ENCODE measurements around the gene MYOT. TPM values are rescaled to one million over a fixed set of nuclear protein-coding genes. Genes with fewer than 3 reads are reported as not detected.

MYOT gene, protein sequence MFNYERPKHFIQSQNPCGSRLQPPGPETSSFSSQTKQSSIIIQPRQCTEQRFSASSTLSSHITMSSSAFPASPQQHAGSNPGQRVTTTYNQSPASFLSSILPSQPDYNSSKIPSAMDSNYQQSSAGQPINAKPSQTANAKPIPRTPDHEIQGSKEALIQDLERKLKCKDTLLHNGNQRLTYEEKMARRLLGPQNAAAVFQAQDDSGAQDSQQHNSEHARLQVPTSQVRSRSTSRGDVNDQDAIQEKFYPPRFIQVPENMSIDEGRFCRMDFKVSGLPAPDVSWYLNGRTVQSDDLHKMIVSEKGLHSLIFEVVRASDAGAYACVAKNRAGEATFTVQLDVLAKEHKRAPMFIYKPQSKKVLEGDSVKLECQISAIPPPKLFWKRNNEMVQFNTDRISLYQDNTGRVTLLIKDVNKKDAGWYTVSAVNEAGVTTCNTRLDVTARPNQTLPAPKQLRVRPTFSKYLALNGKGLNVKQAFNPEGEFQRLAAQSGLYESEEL
- 0.05 TPM for polyA plus RNA-seq (2012; ENCODE audit: low read depth, missing spikeins)

DNA sequence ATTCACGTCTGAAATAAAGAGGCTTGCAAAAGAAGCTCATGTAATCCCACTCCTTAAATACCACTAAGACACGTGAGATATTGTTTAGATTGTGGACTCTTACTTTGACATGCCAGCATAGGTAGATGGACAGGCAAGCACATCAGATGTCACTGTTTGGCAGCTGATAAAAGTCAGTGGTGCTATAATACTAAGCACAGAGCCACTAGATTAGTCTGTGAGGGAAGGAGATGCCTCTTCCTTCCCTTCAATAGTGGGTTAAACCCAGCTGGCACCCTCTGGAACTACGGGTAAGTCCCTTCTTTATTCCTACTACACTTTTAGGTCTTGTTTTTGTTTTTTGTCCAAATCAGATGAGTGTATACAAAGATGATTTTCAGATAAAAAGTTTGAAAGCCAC is at the start of gene MYOT:
Gene MYOT (plus strand): TSS at position 197 of the 400 bp plus-strand sequence. CDS start 2,792 bp downstream, outside the sequence.
- DNase-seq (ENCODE audit: insufficient read length, low spot score) (no peak), FAIRE-seq (peak; percentile 31)
- no peak for TF ChIP-seq POLR2A (IDR thresholded peaks at IDR 0.05; ENCODE audit: low read depth, low read length)
- TF ChIP-seq SPI1 (IDR thresholded peaks at IDR 0.05; ENCODE audit: low read depth, low read length), result no peak
- no peak for TF ChIP-seq PAX5 (IDR thresholded peaks at IDR 0.05; ENCODE audit: insufficient read depth, low read length, severe bottlenecking)
- TF ChIP-seq POLR2AphosphoS5 (IDR thresholded peaks at IDR 0.05; ENCODE audit: low read depth, low read length), result no peak
- TF ChIP-seq POU2F2 (IDR thresholded peaks at IDR 0.05; ENCODE audit: low read depth, low read length), result no peak
- TF ChIP-seq TAF1 (IDR thresholded peaks at IDR 0.05; ENCODE audit: low read depth, low read length), result no peak

DNA sequence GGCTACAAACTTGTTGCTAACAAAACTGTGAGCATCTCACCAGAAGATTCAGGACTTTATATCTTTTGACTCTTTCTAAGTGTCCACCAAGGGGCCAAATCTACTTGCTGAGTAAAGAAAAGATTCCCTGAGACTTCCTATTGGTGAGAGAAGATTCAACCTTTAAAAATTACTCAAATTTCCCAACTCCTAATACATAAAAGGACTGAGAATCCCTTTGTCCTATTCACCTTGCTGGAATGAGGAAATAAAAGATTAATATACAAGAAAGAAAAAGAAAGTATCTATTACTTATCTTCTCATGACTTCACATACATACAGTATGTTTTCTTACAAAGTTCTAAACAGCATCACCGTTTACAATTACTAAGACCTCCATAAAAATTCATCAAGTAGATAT is 47.9 kb upstream of the MYOT start:
- DNase-seq (ENCODE audit: insufficient read length, low spot score) (no peak), FAIRE-seq (no peak)
- TF ChIP-seq SPI1 (IDR thresholded peaks at IDR 0.05; ENCODE audit: low read depth, low read length), result no peak
- TF ChIP-seq PAX5 (IDR thresholded peaks at IDR 0.05; ENCODE audit: insufficient read depth, low read length, severe bottlenecking), result no peak
- no peak for TF ChIP-seq POLR2AphosphoS5 (IDR thresholded peaks at IDR 0.05; ENCODE audit: low read depth, low read length)
- TF ChIP-seq TAF1 (IDR thresholded peaks at IDR 0.05; ENCODE audit: low read depth, low read length), result no peak
- no peak for TF ChIP-seq POLR2A (IDR thresholded peaks at IDR 0.05; ENCODE audit: low read depth, low read length)

- FAIRE-seq (peak; percentile 60), DNase-seq (ENCODE audit: insufficient read length, low spot score) (no peak)
- TF ChIP-seq POU2F2 (IDR thresholded peaks at IDR 0.05; ENCODE audit: low read depth, low read length) (no peak), PAX5 (IDR thresholded peaks at IDR 0.05; ENCODE audit: insufficient read depth, low read length, severe bottlenecking) (no peak), SPI1 (IDR thresholded peaks at IDR 0.05; ENCODE audit: low read depth, low read length) (no peak), TAF1 (IDR thresholded peaks at IDR 0.05; ENCODE audit: low read depth, low read length) (no peak), POLR2AphosphoS5 (IDR thresholded peaks at IDR 0.05; ENCODE audit: low read depth, low read length) (no peak), POLR2A (IDR thresholded peaks at IDR 0.05; ENCODE audit: low read depth, low read length) (no peak)
Measured at GRCh38 chr5:137822158-137822764, 45.4 kb upstream of the MYOT start.

DNA sequence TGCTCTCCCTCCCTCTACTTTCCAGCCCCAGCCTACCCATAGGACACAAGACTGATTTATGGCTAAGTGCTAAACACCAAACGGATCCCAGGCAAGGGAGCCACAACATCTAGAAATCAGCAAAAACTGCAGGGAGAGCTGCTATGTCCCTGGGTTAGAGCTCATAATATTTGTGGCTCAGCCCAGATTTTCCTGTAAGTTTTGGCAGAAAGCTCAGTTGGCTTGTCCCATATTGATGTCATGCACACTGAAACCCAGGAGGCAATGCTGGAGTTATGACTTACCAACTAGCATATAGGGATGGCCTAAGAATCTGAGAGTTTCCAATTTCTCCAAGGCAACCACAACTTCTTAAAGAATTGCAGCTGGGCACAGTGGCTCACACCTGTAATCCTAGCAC is 44.7 kb upstream of the MYOT start:
- TF ChIP-seq POU2F2 (IDR thresholded peaks at IDR 0.05; ENCODE audit: low read depth, low read length) (no peak), POLR2A (IDR thresholded peaks at IDR 0.05; ENCODE audit: low read depth, low read length) (no peak), POLR2AphosphoS5 (IDR thresholded peaks at IDR 0.05; ENCODE audit: low read depth, low read length) (no peak), TAF1 (IDR thresholded peaks at IDR 0.05; ENCODE audit: low read depth, low read length) (no peak), SPI1 (IDR thresholded peaks at IDR 0.05; ENCODE audit: low read depth, low read length) (no peak), PAX5 (IDR thresholded peaks at IDR 0.05; ENCODE audit: insufficient read depth, low read length, severe bottlenecking) (no peak)
- no peak for FAIRE-seq
- DNase-seq (ENCODE audit: insufficient read length, low spot score), result no peak

DNA sequence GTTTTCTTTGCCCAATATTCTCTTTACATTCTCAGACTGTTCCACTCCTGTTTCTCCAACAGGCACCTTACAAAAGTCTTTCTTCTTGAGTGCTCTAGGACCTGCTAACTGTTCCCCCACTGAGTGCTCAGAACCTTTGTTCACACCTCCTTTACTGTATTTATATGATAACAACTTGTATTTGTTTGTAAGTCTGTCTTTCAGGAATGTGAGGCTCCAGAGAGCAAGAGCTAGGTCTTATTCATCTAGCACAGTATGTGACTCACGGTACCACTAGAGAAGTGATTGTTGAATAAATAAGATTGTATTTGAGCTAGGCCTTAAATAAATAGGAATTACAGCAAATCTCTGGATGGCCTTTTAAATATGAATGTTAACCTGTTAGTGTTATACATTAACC is 42.5 kb upstream of the MYOT start:
- TF ChIP-seq POLR2A (IDR thresholded peaks at IDR 0.05; ENCODE audit: low read depth, low read length) (no peak), PAX5 (IDR thresholded peaks at IDR 0.05; ENCODE audit: insufficient read depth, low read length, severe bottlenecking) (no peak), POU2F2 (IDR thresholded peaks at IDR 0.05; ENCODE audit: low read depth, low read length) (no peak), POLR2AphosphoS5 (IDR thresholded peaks at IDR 0.05; ENCODE audit: low read depth, low read length) (no peak), SPI1 (IDR thresholded peaks at IDR 0.05; ENCODE audit: low read depth, low read length) (no peak), TAF1 (IDR thresholded peaks at IDR 0.05; ENCODE audit: low read depth, low read length) (no peak)
- FAIRE-seq, result peak; percentile 26
- DNase-seq (ENCODE audit: insufficient read length, low spot score), result no peak

DNA sequence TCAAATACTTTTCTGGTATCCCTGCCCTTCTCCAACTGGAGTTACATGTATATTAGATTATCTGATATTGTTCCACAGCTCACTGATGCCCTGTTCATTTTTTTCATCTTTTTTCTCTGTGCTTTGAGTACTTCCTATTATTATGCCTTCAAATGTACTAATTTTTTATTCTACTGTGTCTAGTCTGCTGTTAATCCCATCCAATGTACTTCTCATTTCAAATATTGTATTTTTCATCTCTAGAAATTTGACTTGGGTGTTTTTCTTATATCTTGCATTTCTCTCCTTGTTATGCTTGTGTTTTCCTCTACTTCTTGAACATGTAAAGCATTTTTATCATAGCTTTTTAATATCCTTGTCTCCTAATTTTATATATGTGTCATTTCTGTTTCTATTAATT is 41.6 kb upstream of the MYOT start:
- TF ChIP-seq TAF1 (IDR thresholded peaks at IDR 0.05; ENCODE audit: low read depth, low read length) (no peak), POU2F2 (IDR thresholded peaks at IDR 0.05; ENCODE audit: low read depth, low read length) (no peak), POLR2A (IDR thresholded peaks at IDR 0.05; ENCODE audit: low read depth, low read length) (no peak), PAX5 (IDR thresholded peaks at IDR 0.05; ENCODE audit: insufficient read depth, low read length, severe bottlenecking) (no peak), POLR2AphosphoS5 (IDR thresholded peaks at IDR 0.05; ENCODE audit: low read depth, low read length) (no peak), SPI1 (IDR thresholded peaks at IDR 0.05; ENCODE audit: low read depth, low read length) (no peak)
- DNase-seq (ENCODE audit: insufficient read length, low spot score), result no peak
- no peak for FAIRE-seq

- DNase-seq (ENCODE audit: insufficient read length, low spot score) (no peak), FAIRE-seq (no peak)
- TF ChIP-seq PAX5 (IDR thresholded peaks at IDR 0.05; ENCODE audit: insufficient read depth, low read length, severe bottlenecking) (no peak), TAF1 (IDR thresholded peaks at IDR 0.05; ENCODE audit: low read depth, low read length) (no peak), POLR2A (IDR thresholded peaks at IDR 0.05; ENCODE audit: low read depth, low read length) (no peak), POU2F2 (IDR thresholded peaks at IDR 0.05; ENCODE audit: low read depth, low read length) (no peak)
Measured at GRCh38 chr5:137828180-137828579, 39.5 kb upstream of the MYOT start.

GRCh38 chr5:137828664-137829063 is 39.0 kb upstream of the MYOT start:
- FAIRE-seq (no peak), DNase-seq (ENCODE audit: insufficient read length, low spot score) (no peak)
- TF ChIP-seq PAX5 (IDR thresholded peaks at IDR 0.05; ENCODE audit: insufficient read depth, low read length, severe bottlenecking) (no peak), TAF1 (IDR thresholded peaks at IDR 0.05; ENCODE audit: low read depth, low read length) (no peak), POU2F2 (IDR thresholded peaks at IDR 0.05; ENCODE audit: low read depth, low read length) (no peak)

- TF ChIP-seq POLR2A (IDR thresholded peaks at IDR 0.05; ENCODE audit: low read depth, low read length) (no peak), POLR2AphosphoS5 (IDR thresholded peaks at IDR 0.05; ENCODE audit: low read depth, low read length) (no peak), POU2F2 (IDR thresholded peaks at IDR 0.05; ENCODE audit: low read depth, low read length) (no peak), TAF1 (IDR thresholded peaks at IDR 0.05; ENCODE audit: low read depth, low read length) (no peak), PAX5 (IDR thresholded peaks at IDR 0.05; ENCODE audit: insufficient read depth, low read length, severe bottlenecking) (no peak), SPI1 (IDR thresholded peaks at IDR 0.05; ENCODE audit: low read depth, low read length) (no peak)
- no peak for DNase-seq (ENCODE audit: insufficient read length, low spot score)
- FAIRE-seq, result no peak
Measured at GRCh38 chr5:137831105-137831504, 36.6 kb upstream of the MYOT start.

Measured in GM12891 (cell line).